Muscle of leg (tissue), 11 donors: ENCODE measurements around the gene SMARCB1. TPM values are rescaled to one million over a fixed set of nuclear protein-coding genes. Genes with fewer than 3 reads are reported as not detected.

Experiments used
- DNase-seq: peaks from one replicate; pipeline ENCODE4 v3.0.0; 2013
- H3K27ac ChIP-seq: one replicate; pipeline ENCODE4 v1.5.1; 2013; ENCODE audit warnings: mild to moderate bottlenecking, low read length, control low read depth
- H3K27me3 ChIP-seq: one replicate; pipeline ENCODE4 v1.6.1; 2013; ENCODE audit warnings: low read length; ENCODE audit not compliant: control insufficient read depth, insufficient read depth
- H3K36me3 ChIP-seq: one replicate; pipeline ENCODE4 v1.6.1; 2013; ENCODE audit warnings: low read length; ENCODE audit not compliant: control insufficient read depth, insufficient read depth
- H3K4me1 ChIP-seq: one replicate; pipeline ENCODE4 v1.6.1; 2013; ENCODE audit warnings: low read length; ENCODE audit not compliant: control insufficient read depth, insufficient read depth
- H3K4me3 ChIP-seq: one replicate; pipeline ENCODE4 v1.5.1; 2013; ENCODE audit warnings: low read length, control low read depth
- H3K9me3 ChIP-seq: replicated peaks from 2 replicates; pipeline ENCODE4 v1.6.1; 2013; ENCODE audit warnings: low read depth, low read length; ENCODE audit not compliant: control insufficient read depth
- WGBS: methylation state at CpG from one replicate; pipeline ENCODE4 v1.1.5; 2013; ENCODE audit warnings: missing lambda C conversion rate; ENCODE audit not compliant: insufficient coverage; 5-methylcytosine and 5-hydroxymethylcytosine counted together
- polyA plus RNA-seq, 8 donors: library from polyadenylated mRNA; unstranded; fragments of 120-200 nt; gene quantifications; one replicate each; pipeline versions ENCODE4 v1.2.1 to v1.2.3, GENCODE V29; 2013; ENCODE audit warnings: inconsistent platforms in 1 of 8, low replicate concordance in 1 of 8; ENCODE audit not compliant: insufficient read length in 8 of 8, insufficient read depth in 1 of 8
- total RNA-seq: library from RNA; stranded (reverse); fragments of 120-200 nt; gene quantifications from one replicate; pipeline ENCODE4 v1.2.4, GENCODE V29; 2013

SMARCB1 gene
- total and polyA plus RNA-seq, 9 donors = 43.0 to 114 (median 82.7) TPM

DNA sequence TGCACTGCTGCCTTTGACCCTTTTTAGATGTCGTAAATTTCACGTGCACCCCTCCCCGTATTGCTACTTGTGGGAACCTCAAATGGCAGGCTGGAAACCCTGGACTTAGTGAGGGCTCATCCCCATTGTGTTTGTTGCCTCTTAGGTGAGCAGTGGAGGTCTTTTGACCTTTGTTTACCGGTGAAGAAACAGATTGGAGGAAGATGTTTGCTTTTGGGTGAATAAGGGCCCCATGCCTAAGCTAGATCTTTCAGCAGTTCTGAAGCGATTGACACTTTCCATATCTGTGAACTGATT is 782 bp downstream of the SMARCB1 start:
- WGBS = 0% methylated on average over 3 of the region's 5 CpGs
- H3K4me3 ChIP-seq = peak overlapping the region; percentile 55
- peaks cover 48% of the 10 kb centered on the region for H3K4me1 ChIP-seq
- peaks cover 24% of the 10 kb centered on the region for H3K36me3 ChIP-seq
- no peak for DNase-seq
- H3K27ac ChIP-seq = peak overlapping the region; percentile 74
- H3K9me3 ChIP-seq = no peaks in the 10 kb centered on the region
- H3K27me3 ChIP-seq = no peaks in the 10 kb centered on the region

DNA sequence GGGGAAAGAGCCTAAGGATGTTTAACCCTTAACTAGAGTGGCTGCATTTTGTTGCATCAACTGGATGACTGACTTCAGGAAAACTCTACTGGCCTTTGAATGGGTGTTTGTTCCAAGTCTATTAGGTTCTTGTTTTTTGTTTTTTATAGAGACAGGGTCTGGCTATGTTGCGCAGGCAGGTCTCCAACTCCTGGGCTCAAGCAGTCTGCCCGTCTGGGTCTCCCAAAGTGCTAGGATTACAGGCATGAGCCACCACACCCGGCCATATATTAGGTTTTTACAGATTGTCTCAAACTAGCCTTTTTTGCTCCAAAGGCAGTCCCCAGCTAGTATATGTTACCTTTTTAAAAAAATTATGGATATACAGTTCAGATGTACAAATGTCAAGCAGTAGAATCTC is 1.1 kb downstream of the SMARCB1 start:
- Histone ChIP-seq H3K36me3 (peaks cover 27% of the 10 kb centered on the region), H3K27ac (peak overlapping the region; percentile 74), H3K4me1 (peaks cover 51% of the 10 kb centered on the region), H3K27me3 (no peaks in the 10 kb centered on the region), H3K4me3 (peak overlapping the region; percentile 55), H3K9me3 (no peaks in the 10 kb centered on the region)
- WGBS = no CpG with 5 or more reads among the region's 3 CpGs
- no peak for DNase-seq

DNA sequence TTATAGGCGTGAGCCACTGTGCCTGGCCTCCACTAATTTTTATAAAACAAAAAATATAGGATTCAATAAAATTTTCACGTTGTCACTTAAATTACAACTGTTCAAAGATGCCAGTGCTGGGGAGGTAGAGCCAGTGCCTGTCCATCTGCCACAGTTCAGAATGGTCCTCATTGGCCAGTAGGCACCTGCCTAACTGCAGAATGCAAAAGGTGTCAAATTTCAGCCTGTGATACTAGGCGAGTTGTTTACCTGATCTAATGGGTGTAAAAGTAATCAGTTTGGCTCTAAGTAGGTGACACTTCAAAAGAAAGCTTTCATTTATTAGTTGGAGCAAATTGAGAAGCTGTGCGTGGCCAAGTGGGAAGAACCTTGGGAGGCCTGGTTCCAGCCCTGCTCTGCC is 2.4 kb downstream of the SMARCB1 start:
- no peaks in the 10 kb centered on the region for H3K27me3 ChIP-seq
- H3K4me1 ChIP-seq = peaks cover 51% of the 10 kb centered on the region
- DNase-seq = no peak
- H3K36me3 ChIP-seq = peaks cover 32% of the 10 kb centered on the region
- H3K27ac ChIP-seq = no peak overlapping the region
- H3K4me3 ChIP-seq = no peak overlapping the region
- WGBS = 67% methylated on average over 1 of the region's 4 CpGs
- no peaks in the 10 kb centered on the region for H3K9me3 ChIP-seq

DNA sequence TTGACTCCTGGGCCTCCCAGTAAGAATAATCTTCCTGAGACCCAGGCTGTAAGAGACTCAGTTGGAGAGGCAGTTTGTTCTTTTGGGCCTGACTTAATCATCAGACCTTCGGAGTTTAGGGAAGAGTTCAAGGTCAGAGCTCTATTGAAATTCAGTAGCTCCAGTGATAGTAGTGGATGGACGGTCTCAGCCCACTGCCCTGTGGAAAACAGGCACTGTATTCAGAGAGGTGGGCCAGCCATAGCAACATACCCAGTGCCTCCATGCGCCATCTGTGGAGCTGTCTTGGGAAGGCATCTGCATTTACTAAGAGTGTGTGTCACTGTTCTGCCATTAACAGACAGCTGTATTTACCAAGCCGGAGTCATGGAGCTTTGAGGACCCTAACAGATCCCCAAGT is 2.9 kb downstream of the SMARCB1 start:
- Histone ChIP-seq H3K9me3 (no peaks in the 10 kb centered on the region), H3K27me3 (no peaks in the 10 kb centered on the region), H3K36me3 (peaks cover 38% of the 10 kb centered on the region), H3K4me3 (no peak overlapping the region), H3K4me1 (peaks cover 51% of the 10 kb centered on the region), H3K27ac (no peak overlapping the region)
- 44% methylated on average over 2 of the region's 4 CpGs for WGBS
- DNase-seq = no peak

DNA sequence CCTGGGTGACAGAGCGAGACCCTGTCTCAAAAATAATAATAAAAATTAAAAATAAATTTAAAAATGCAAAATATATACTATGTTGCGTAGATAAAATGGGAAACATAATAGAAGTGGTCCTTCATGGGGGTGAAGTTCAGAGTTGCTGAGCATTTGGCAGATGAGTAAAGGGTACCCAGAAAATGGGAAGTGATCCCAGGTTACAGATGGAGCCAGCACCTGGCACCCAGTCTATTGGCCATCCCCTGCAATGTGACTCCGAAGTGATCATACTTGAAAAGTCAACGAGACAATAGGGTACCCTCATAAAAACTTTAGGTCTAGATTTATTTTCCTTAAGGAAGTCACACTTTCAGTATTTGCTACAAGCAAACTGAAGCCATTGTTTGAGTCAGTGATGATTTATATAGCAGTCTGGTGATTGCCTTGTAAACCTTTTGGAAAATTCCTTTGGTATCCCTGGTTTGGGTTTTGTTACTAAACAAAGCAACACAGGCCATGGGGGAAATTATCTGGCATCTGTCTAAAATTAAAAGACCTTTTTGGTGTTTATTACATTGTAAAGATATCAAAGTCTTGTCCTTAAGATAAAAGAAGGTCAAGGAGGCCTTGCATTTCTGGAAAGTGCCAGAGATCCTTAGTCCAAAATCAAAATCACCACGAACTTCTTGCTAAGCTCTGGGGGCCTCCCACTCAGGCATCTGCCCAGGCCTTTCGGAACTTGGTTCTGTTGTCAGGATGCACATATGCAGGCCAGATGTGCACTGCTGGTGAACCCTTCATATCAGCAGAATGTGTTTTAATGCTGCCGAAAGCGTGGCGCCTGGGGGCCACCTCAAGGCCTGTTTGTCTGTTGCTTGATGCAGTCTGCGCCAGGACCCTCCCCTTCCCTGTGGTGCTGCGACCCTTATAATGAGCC is 4.3 kb downstream of the SMARCB1 start:
- peak; percentile 87 for DNase-seq
- Histone ChIP-seq H3K9me3 (no peaks in the 10 kb centered on the region), H3K36me3 (peaks cover 42% of the 10 kb centered on the region), H3K27ac (peak overlapping the region; percentile 67), H3K4me3 (no peak overlapping the region), H3K27me3 (no peaks in the 10 kb centered on the region), H3K4me1 (peaks cover 50% of the 10 kb centered on the region)
- WGBS = 26% methylated on average over 5 of the region's 11 CpGs

DNA sequence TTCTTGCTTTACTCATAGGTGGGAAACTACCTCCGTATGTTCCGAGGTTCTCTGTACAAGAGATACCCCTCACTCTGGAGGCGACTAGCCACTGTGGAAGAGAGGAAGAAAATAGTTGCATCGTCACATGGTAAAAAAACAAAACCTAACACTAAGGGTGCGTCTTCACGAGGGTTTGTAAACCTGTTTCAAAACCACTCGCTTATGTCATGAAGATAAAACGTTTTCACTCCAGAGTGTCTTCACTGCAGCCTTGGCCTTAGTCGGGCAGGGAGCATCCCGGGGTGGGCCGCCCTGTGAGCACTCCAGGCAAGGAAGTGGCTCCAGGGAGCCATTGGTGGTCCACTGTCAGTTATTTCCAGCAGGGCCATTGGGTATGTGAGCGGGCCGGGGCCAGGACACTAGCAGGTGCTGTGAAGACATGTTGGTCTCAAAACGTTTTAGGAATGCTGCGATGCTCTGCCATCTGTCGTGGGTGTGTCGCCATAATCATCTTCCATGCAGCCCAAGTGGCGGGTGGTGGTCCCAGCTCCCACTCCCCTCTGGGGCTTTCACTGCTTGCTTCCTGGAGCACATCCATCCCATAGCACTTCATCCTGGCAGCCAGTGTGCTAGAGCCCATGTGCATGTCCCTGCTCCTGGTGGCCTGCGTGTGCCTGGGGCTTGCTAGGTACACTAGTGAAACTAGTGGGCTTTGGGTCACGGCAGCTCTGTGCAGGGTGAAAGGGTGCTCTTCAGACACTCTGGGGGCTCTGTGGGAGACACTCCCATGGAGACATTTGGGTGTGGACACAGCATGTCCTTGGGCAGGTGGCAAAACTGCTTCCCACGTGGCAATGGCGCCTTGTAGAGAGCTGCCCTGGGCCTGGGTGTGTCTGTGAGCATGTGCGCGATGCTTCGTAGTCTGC is 5.2 kb downstream of the SMARCB1 start:
- H3K27ac ChIP-seq = peak overlapping the region; percentile 67
- peaks cover 48% of the 10 kb centered on the region for H3K36me3 ChIP-seq
- H3K4me1 ChIP-seq = peaks cover 48% of the 10 kb centered on the region
- 58% methylated on average over 15 of the region's 25 CpGs for WGBS
- DNase-seq = no peak
- no peaks in the 10 kb centered on the region for H3K27me3 ChIP-seq
- no peak overlapping the region for H3K4me3 ChIP-seq
- no peaks in the 10 kb centered on the region for H3K9me3 ChIP-seq

DNA sequence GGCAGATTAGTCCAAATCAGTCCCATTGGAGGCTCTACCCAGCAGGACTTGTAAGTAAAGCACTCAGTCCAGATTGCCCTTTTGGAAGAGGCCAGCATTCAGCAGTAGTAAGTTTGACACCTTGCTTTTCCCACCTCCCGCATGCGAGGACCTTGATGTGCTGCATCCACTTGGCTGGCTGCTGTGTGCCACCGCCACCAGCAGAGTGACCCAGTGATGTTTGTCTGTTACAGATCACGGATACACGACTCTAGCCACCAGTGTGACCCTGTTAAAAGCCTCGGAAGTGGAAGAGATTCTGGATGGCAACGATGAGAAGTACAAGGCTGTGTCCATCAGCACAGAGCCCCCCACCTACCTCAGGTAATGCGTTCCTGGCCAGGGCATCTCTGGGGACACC is 6.6 kb downstream of the SMARCB1 start:
- H3K36me3 ChIP-seq = peaks cover 56% of the 10 kb centered on the region
- H3K27ac ChIP-seq = no peak overlapping the region
- H3K4me1 ChIP-seq = peaks cover 40% of the 10 kb centered on the region
- H3K27me3 ChIP-seq = no peaks in the 10 kb centered on the region
- H3K9me3 ChIP-seq = no peaks in the 10 kb centered on the region
- 83% methylated on average over 6 of the region's 8 CpGs for WGBS
- H3K4me3 ChIP-seq = no peak overlapping the region
- no peak for DNase-seq

DNA sequence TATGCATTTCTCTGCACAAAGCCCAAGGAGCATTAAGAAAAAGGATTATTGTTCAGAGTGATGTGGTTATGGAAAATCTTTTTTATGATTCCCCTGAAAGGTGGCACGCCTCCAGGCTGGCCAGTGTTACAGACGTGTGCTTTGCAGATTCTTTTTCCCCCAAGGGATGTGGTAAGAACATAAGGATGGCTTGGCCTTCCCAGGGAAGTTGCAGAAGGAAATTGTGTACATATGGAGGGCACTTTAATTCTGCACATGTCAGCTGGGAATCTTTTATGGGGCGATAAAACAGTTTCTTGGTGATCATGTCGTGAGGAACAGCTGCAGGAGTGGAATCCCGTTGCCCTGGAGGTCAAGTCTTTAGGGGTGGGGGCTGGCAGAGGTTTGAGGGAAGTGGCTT is 9.7 kb downstream of the SMARCB1 start:
- 14% methylated on average over 5 of the region's 5 CpGs for WGBS
- Histone ChIP-seq H3K9me3 (no peaks in the 10 kb centered on the region), H3K36me3 (peaks cover 73% of the 10 kb centered on the region), H3K4me1 (peaks cover 18% of the 10 kb centered on the region), H3K27ac (peak overlapping the region; percentile 21), H3K4me3 (no peak overlapping the region), H3K27me3 (no peaks in the 10 kb centered on the region)
- DNase-seq = peak; percentile 89

DNA sequence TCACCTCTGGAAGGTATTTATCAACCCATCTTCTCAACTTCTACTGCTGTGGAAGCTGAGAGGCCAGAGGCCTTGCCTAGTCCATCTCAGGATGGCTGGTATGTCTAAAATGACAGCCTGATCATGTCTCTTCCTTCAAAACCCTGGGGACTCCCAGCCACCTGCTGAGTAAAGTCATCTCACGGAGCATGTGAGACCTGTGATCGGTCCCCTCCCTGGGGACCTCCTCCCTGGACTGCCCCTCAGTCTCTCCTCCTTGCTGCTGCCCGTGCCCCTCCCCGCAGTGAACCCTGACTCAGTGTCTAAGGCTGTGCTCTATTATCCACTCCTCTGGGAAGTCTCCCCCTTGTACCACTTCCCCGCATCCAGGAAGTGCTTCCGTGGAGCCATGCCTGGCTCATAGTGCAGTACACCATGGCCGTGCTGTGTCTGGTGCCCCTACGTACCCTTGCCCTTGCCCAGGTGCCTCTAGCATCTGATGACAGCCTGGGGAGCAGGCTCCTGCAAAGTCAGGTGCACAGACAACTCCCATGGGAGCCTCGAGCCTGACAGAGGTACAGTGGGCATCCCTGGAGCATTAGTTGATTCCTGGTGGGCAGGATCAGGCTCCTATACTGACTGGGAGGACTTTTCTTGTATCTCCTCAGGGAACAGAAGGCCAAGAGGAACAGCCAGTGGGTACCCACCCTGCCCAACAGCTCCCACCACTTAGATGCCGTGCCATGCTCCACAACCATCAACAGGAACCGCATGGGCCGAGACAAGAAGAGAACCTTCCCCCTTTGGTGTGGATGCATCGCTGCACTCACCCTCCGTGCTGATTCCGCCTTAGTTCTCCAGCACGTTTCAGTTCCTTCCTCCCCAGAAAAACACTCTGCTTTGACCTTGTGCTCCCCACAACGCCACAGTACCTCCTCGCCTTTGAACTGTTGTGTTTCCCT is 13.8 kb downstream of the SMARCB1 start:
- DNase-seq = no peak
- Histone ChIP-seq H3K9me3 (no peaks in the 10 kb centered on the region), H3K4me1 (peaks cover 5% of the 10 kb centered on the region), H3K27me3 (no peaks in the 10 kb centered on the region), H3K27ac (no peak overlapping the region), H3K4me3 (no peak overlapping the region), H3K36me3 (peaks cover 70% of the 10 kb centered on the region)
- WGBS = 90% methylated on average over 18 of the region's 18 CpGs
